Cardiac fibroblast (primary cell): ENCODE measurements around the gene ADAMTS14.

Source experiments
- DNase-seq, 2 donors: peaks; one replicate each; pipeline versions ENCODE4 v3.0.0 to v3.0.0-alpha.2; 2010; ENCODE audit warnings: low read depth in 2 of 2
- H3K4me3 ChIP-seq, 2 donors: replicated peaks in 1 of 2; 1 replicate in 1 of 2; 2 replicates in 1 of 2; pipeline ENCODE4 v1.5.1; 2011; ENCODE audit warnings: low read depth in 2 of 2, low read length in 2 of 2, mild to moderate bottlenecking in 2 of 2, moderate library complexity in 1 of 2
- TF ChIP-seq, protein P1 (sequence below): IDR thresholded peaks from one replicate; pipeline ENCODE4 v1.5.1; 2011; ENCODE audit warnings: low read depth, mild to moderate bottlenecking, low read length, inconsistent platforms

Gene ADAMTS14

GRCh38 chr10:70745555-70745954 is 73.2 kb downstream of the ADAMTS14 start:
- DNase-seq = no peak
- no peak overlapping the region for H3K4me3 ChIP-seq
- TF ChIP-seq, protein P1, sequence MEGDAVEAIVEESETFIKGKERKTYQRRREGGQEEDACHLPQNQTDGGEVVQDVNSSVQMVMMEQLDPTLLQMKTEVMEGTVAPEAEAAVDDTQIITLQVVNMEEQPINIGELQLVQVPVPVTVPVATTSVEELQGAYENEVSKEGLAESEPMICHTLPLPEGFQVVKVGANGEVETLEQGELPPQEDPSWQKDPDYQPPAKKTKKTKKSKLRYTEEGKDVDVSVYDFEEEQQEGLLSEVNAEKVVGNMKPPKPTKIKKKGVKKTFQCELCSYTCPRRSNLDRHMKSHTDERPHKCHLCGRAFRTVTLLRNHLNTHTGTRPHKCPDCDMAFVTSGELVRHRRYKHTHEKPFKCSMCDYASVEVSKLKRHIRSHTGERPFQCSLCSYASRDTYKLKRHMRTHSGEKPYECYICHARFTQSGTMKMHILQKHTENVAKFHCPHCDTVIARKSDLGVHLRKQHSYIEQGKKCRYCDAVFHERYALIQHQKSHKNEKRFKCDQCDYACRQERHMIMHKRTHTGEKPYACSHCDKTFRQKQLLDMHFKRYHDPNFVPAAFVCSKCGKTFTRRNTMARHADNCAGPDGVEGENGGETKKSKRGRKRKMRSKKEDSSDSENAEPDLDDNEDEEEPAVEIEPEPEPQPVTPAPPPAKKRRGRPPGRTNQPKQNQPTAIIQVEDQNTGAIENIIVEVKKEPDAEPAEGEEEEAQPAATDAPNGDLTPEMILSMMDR = no peak

GRCh38 chr10:70747192-70747965 is 75.1 kb downstream of the ADAMTS14 start:
- DNase-seq = no peak
- TF ChIP-seq, protein P1 = no peak
- H3K4me3 ChIP-seq = no peak overlapping the region

DNA sequence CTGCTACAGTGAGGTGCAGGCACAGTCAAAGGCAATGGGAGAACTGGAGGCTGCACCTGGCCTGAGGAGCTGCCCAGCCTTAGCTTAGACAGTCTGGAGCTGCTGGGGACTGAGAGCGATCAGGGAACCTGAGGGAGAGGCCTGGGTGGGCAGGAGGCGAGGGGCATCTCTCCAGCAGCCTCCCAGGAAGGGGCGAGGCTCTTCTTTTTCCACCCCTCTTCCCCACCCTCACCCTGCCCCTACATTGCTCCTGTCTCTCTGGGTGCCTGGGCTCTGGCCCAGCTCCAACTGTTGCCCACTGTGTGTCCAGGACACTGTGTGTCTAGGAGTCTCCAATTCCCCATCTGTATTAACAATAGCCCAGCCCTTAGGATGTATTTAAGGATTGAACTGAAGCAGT is 76.0 kb downstream of the ADAMTS14 start:
- TF ChIP-seq, protein P1 = no peak
- no peak overlapping the region for H3K4me3 ChIP-seq
- DNase-seq = no peak

DNA sequence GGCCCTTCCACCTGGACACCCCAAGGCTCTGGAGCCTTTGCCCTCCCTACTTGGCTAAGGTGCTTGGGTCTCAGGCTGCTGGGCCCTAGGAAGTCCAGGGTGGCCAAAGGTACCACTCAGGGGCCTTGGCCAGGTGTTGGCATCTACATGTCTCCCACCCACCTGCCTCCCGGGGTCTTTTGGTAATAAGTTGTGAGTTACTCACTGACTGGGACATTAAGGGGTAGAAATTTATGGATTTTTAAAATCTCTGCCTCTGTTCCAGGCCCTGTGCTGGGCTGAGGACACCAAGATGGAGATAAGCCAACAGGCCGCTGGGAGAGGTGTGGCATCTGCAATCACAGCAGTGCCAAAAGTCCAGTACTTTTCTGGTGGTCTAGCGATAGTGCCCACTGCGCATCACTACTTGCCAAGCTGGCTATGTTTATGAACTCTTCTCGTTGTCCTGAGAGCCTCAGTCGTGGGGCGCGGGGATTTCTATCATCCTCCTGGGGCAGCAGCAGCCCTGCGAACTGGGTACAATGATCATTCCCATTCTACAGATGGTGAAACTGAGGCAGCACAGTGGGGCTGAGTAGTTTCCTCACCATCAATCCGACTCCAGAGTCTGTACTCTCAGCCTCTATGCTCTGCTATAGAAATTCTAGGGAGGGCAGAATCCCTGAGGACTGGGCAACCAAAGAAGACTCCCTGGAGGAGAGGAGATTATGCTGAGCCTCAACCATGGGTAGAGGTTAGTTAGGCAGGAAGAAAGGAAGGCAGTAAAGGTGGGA is 76.7 kb downstream of the ADAMTS14 start:
- TF ChIP-seq, protein P1 = no peak
- no peak overlapping the region for H3K4me3 ChIP-seq
- DNase-seq = no peak

- no peak for DNase-seq
- no peak overlapping the region for H3K4me3 ChIP-seq
- TF ChIP-seq, protein P1 = no peak
Measured at GRCh38 chr10:70749756-70750155, 77.5 kb downstream of the ADAMTS14 start.

DNA sequence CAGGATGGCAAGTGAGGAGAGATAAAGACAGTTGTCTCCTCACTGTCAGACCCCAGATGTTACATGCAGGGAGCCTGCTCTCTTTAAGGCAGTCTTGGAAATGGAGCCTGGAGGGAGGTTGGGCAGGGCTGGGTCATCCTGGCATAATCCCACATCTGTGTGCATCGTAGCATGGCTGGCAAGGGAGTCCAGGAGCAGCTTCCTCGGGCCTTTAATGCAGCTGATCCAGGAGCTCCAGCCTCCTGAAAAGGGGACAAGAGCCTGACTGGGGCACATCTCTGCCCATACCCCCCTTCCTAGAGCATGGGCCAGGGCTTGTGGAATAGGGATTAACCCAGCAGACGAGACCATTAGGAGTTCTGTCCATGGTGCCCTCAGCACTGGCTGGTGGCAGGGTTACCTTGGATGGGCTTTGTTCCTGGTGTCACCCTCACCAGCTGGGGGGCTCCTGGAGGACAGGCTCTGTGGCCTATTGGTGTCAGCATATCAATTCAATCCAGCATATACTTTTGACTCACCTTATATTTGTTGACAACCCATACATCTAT is 77.9 kb downstream of the ADAMTS14 start:
- H3K4me3 ChIP-seq = no peak overlapping the region
- no peak for DNase-seq
- TF ChIP-seq, protein P1 = no peak
